Measurements from ENCODE around the gene TNFRSF4.
"Not testable (repeated sequence)": the region's sequence is repeated elsewhere in the genome, so short reads cannot be mapped to it uniquely, and the experiment has no call there.

The TNFRSF4 gene

DNA sequence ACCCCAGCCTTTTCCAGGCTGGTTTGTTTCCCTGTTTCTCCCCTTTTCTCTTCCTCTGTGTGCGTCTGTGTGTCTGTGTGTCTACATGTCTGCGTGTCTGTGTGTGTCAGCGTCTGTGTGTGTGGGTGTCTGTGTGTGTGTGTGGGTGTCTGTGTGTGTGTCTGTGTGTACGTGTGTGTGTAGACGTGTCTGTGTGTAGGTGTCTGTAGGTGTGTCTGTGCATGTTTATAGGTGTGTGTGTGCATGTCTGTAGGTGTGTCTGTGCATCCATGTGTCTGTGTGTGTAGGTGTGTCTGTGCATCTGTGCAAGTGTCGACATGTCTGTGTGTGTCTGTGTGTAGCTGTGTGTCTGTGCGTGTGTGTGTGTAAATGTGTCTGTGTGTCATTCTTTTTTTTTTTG, 37.0 kb downstream of the TNFRSF4 start:
- Histone ChIP-seq H3K4me1 (ENCODE audit: control insufficient read depth, insufficient read depth, low read length, unreplicated experiment) (peaks cover 2% of the 10 kb centered on the region), H2AFZ (ENCODE audit: low read length, unreplicated experiment) (no peak overlapping the region), H3K27me3 (ENCODE audit: insufficient read depth, low read length) (peaks cover 48% of the 10 kb centered on the region), H3K4me3 (ENCODE audit: low read depth, low read length) (no peak overlapping the region), H3K27ac (ENCODE audit: low read depth, low read length) (no peak overlapping the region), H3K36me3 (ENCODE audit: insufficient read depth, low read length) (no peaks in the 10 kb centered on the region), H3K79me2 (ENCODE audit: control insufficient read depth, insufficient read depth, low read length, unreplicated experiment) (no peaks in the 10 kb centered on the region)

DNA sequence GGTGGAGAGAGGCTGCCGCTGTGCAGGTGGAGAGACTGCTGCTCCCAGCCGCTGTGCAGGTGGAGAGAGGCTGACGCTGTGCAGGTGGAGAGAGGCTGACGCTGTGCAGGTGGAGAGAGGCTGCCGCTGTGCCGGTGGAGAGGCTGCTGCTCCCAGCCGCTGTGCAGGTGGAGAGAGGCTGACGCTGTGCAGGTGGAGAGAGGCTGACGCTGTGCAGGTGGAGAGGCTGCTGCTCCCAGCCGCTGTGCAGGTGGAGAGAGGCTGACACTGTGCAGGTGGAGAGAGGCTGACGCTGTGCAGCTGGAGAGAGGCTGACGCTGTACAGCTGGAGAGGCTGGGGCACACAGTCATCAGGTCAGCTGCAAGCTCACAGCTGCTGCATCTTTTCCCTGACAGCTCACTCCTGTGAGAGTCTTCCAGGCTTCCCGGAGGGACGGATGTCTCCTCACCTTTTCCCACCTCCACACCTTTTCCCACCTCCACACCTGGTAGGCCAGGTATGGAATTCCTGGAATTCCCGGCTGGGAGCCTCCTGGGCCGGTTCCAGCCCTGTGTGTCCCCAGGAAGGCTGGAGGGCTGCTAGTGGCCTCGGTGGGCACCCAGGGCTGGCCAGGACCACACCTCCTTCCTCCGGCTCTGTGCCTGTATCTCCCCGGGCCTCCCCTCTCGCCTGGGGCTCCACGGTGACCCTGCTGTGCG, 37.7 kb downstream of the TNFRSF4 start:
- not testable (repeated sequence) for H3K27ac ChIP-seq (ENCODE audit: low read depth, low read length); H2AFZ ChIP-seq (ENCODE audit: low read length, unreplicated experiment); H3K79me2 ChIP-seq (ENCODE audit: control insufficient read depth, insufficient read depth, low read length, unreplicated experiment); H3K4me3 ChIP-seq (ENCODE audit: low read depth, low read length); H3K36me3 ChIP-seq (ENCODE audit: insufficient read depth, low read length); H3K4me1 ChIP-seq (ENCODE audit: control insufficient read depth, insufficient read depth, low read length, unreplicated experiment)
- peaks cover 55% of the 10 kb centered on the region for H3K27me3 ChIP-seq (ENCODE audit: insufficient read depth, low read length)

DNA sequence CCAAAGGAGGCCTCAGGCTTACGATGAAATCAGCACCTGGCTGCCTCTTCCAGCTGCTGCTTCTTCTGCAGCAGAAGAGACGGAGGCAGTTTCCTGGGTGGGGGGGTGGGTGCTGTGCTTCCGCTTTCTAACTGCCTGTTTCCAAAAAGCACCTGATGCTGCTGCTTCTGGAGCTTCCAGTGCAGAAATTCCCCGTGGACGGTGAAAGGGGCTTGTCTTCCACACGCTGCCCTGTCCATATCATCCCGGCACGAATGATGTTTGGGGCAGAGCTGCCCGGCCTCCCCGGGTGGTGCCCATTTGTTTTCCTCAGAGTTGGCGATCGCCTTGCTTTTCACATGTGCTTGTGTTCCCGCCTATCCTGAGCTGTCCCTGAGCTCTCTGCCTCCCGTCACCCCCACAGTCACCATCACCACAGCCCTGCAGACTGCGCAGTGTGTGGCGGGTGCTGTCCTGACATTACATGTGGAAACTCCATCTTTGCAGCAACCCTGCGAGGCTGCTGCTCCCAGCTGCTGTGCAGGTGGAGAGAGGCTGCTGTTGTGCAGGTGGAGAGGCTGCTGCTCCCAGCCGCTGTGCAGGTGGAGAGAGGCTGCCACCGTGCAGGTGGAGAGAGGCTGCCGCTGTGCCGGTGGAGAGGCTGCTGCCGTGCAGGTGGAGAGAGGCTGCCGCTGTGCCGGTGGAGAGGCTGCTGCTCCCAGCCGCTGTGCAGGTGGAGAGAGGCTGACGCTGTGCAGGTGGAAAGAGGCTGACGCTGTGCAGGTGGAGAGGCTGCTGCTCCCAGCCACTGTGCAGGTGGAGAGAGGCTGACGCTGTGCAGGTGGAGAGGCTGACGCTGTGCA, 38.5 kb downstream of the TNFRSF4 start:
- Histone ChIP-seq H3K27me3 (ENCODE audit: insufficient read depth, low read length) (peaks cover 63% of the 10 kb centered on the region), H3K36me3 (ENCODE audit: insufficient read depth, low read length) (no peaks in the 10 kb centered on the region), H2AFZ (ENCODE audit: low read length, unreplicated experiment) (no peak overlapping the region), H3K79me2 (ENCODE audit: control insufficient read depth, insufficient read depth, low read length, unreplicated experiment) (no peaks in the 10 kb centered on the region), H3K4me3 (ENCODE audit: low read depth, low read length) (no peak overlapping the region), H3K4me1 (ENCODE audit: control insufficient read depth, insufficient read depth, low read length, unreplicated experiment) (peaks cover 2% of the 10 kb centered on the region), H3K27ac (ENCODE audit: low read depth, low read length) (no peak overlapping the region)

DNA sequence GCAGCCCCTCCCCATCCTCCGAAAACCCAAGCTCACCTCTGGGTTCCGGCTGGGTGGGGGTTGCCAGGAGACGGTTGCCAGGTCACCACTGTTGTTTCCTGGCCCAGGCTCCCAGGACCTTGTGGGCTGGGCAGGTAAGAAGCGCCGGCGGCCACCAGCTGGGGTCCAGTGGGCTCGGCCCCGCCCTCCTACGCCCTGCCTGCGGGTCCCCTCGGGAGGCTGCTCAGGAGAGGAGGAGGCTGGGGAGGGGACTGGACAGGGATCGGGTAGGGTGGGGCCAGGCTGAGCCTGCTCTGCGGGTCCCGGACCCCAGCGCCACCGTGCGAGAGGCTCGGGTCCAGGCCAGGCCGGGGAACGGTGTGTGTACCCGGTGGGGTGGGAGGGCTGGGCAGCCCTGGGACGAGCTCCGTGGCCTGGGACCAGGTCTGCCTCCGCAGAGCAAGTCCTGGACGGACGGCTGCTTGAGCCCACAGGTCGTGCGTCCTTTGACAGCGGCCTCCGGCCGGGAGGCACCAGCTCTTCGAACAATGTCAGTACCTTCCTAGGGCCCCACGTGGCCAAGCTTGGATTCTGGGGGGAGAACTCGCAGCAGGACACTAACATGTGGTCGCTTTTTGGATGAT, 40.0 kb downstream of the TNFRSF4 start, which contains the start of gene TTLL10:
TSS of gene TTLL10 (plus strand) at position 88 of the 623 bp plus-strand sequence. CDS start 5,336 bp downstream, outside the sequence.
- Histone ChIP-seq H3K79me2 (ENCODE audit: control insufficient read depth, insufficient read depth, low read length, unreplicated experiment) (no peaks in the 10 kb centered on the region), H3K27ac (ENCODE audit: low read depth, low read length) (no peak within 1 kb of the TSS), H3K36me3 (ENCODE audit: insufficient read depth, low read length) (no peaks in the 10 kb centered on the region), H2AFZ (ENCODE audit: low read length, unreplicated experiment) (no peak within 1 kb of the TSS), H3K4me3 (ENCODE audit: low read depth, low read length) (no peak within 1 kb of the TSS), H3K27me3 (ENCODE audit: insufficient read depth, low read length) (peaks cover 78% of the 10 kb centered on the region), H3K4me1 (ENCODE audit: control insufficient read depth, insufficient read depth, low read length, unreplicated experiment) (peaks cover 2% of the 10 kb centered on the region)

DNA sequence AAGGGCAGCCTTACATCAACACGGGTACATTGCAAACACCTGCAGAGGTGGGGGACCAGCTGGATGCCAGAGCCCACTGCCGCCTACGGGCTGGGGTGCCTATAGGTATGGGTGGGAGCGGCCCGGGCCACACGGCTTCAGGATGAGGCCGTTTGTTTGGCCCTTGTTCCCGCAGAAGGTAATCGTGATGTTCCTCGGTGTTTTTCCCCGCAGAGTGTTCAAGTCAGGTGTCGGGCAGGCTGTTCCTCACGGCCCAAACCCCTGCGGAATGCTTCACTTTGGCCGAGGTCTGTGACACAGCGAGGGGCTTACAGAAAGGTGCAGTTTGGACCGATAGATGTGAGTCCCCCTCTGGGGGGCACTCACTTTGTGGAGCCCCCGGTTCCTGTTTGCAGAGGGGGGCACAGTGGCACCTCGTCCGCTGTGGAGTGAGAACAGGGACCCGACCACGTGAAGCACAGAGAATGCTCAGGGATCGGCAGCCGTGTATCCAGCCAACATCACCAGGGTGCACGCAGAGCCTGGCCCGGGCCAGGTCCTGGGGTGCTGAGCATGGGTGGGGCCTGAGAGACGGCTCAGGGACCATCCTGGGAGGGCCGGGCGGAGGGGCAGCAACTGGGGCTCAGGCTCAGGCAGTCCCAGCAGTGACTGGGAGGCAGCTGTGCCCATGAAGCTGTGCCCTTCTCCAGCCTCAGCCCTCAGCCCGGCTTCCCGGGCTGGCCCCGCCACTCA, 40.7 kb downstream of the TNFRSF4 start:
- no peaks in the 10 kb centered on the region for H3K79me2 ChIP-seq (ENCODE audit: control insufficient read depth, insufficient read depth, low read length, unreplicated experiment)
- H2AFZ ChIP-seq (ENCODE audit: low read length, unreplicated experiment): no peak overlapping the region
- peaks cover 2% of the 10 kb centered on the region for H3K4me1 ChIP-seq (ENCODE audit: control insufficient read depth, insufficient read depth, low read length, unreplicated experiment)
- H3K27me3 ChIP-seq (ENCODE audit: insufficient read depth, low read length): peaks cover 84% of the 10 kb centered on the region
- no peak overlapping the region for H3K4me3 ChIP-seq (ENCODE audit: low read depth, low read length)
- no peak overlapping the region for H3K27ac ChIP-seq (ENCODE audit: low read depth, low read length)
- no peaks in the 10 kb centered on the region for H3K36me3 ChIP-seq (ENCODE audit: insufficient read depth, low read length)

DNA sequence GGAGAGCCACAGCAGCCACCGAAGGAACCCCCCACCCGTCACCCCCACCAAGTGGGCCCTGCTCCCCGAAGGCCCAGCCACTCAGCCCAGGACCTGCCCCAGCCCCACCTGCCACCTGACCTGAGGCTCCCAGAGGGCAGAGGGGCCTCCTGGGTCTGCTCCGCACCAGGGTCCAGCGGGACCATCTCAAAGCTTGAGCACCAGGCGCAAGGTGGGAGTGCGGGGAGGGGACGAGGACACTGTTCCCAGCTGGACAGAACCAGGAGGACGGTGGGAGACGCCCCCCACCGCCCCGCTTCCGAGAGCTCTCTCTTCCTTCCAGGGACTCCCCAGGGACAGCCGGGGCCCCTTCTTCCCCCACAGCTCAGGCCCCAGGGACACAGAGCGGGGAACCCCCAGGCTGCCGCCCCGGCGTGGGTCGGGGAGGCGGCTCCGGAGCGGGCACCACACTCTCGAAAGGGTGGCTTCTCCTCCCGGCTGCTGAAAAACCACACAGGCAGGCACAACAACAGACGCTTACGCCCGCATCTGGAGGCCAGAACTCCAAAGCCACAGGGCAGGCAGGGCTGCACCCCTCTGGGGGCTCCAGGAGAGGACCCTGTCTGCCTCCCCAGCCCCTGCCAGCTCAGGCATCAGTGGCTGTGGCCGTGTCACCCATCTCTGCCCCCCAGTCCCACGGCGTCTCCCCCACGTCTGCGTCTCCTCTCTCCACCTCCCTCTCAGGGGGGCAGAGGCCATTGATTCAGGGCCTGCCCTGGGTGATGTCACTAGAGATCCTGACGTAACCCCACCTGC, 42.2 kb downstream of the TNFRSF4 start:
- H3K27ac ChIP-seq (ENCODE audit: low read depth, low read length): no peak overlapping the region
- no peaks in the 10 kb centered on the region for H3K79me2 ChIP-seq (ENCODE audit: control insufficient read depth, insufficient read depth, low read length, unreplicated experiment)
- peaks cover 2% of the 10 kb centered on the region for H3K4me1 ChIP-seq (ENCODE audit: control insufficient read depth, insufficient read depth, low read length, unreplicated experiment)
- H3K27me3 ChIP-seq (ENCODE audit: insufficient read depth, low read length): peaks cover 74% of the 10 kb centered on the region
- H3K36me3 ChIP-seq (ENCODE audit: insufficient read depth, low read length): no peaks in the 10 kb centered on the region
- H2AFZ ChIP-seq (ENCODE audit: low read length, unreplicated experiment): no peak overlapping the region
- no peak overlapping the region for H3K4me3 ChIP-seq (ENCODE audit: low read depth, low read length)

DNA sequence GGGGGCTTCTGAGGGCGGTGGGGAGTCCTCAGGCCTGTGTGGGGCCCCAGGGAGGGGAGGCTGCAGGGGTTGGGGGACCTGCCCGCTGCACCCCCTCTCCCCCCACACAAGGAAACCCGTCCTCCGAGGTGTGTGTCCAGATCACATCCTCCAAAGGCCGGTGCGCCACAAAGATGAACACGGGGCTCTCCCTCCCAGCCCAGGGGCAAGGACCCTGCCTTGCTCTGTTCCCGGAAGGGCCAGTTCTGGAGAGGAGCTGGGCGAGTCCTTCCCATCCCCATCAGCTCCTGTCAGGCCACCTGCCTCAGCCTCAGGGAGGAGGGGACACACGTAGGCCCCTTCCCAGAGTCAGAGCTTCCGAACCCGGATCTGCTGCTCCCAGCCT, 42.8 kb downstream of the TNFRSF4 start:
- Histone ChIP-seq H3K36me3 (ENCODE audit: insufficient read depth, low read length) (no peaks in the 10 kb centered on the region), H3K4me3 (ENCODE audit: low read depth, low read length) (no peak overlapping the region), H3K4me1 (ENCODE audit: control insufficient read depth, insufficient read depth, low read length, unreplicated experiment) (peaks cover 2% of the 10 kb centered on the region), H3K79me2 (ENCODE audit: control insufficient read depth, insufficient read depth, low read length, unreplicated experiment) (no peaks in the 10 kb centered on the region), H3K27me3 (ENCODE audit: insufficient read depth, low read length) (peaks cover 68% of the 10 kb centered on the region), H3K27ac (ENCODE audit: low read depth, low read length) (no peak overlapping the region), H2AFZ (ENCODE audit: low read length, unreplicated experiment) (no peak overlapping the region)

DNA sequence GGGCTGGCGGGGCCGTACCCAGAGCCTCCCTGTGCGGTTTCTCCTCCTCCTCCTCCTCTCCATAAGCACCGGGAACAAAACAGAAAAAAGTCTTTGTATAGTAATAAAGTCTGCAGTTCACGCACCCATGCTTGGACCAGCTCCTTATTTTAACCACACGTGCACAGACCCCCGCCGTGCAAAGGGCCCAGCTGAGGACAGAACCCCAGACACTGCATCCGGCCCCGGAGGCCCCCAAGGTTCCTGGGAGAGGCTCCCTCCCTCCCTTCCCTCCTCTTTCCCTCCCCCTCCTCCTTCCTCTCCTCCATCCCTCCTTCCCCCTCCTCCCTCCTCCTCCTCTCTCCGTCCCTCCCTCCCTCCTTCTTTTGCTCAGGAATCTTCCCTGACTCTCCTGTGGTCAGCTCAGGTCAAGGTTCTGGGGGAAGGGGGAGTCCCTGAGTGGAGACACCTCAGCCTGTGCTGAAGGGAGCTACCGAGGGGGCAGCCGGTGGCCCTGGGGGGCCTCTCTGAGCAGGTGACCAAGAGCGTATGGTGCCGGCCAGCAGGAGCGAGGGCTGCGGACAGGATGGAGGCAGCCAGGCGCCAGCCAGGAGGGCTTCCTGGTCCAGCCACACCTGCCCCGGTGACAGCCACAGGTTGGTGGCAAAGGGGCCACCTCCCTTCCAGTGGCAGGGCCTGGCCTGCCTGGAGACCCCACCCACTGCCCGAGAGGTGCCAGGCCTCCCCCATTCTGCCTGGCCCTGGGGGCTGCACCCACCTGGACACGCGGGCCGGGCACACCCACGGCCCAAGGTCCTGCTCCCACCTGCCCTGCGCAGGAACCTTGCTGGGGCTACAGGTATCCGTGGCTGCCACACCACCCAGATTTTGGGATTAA, 43.5 kb downstream of the TNFRSF4 start:
- Histone ChIP-seq H3K4me1 (ENCODE audit: control insufficient read depth, insufficient read depth, low read length, unreplicated experiment) (peaks cover 2% of the 10 kb centered on the region), H2AFZ (ENCODE audit: low read length, unreplicated experiment) (no peak overlapping the region), H3K27ac (ENCODE audit: low read depth, low read length) (no peak overlapping the region), H3K4me3 (ENCODE audit: low read depth, low read length) (no peak overlapping the region), H3K36me3 (ENCODE audit: insufficient read depth, low read length) (no peaks in the 10 kb centered on the region), H3K27me3 (ENCODE audit: insufficient read depth, low read length) (peaks cover 62% of the 10 kb centered on the region), H3K79me2 (ENCODE audit: control insufficient read depth, insufficient read depth, low read length, unreplicated experiment) (no peaks in the 10 kb centered on the region)

DNA sequence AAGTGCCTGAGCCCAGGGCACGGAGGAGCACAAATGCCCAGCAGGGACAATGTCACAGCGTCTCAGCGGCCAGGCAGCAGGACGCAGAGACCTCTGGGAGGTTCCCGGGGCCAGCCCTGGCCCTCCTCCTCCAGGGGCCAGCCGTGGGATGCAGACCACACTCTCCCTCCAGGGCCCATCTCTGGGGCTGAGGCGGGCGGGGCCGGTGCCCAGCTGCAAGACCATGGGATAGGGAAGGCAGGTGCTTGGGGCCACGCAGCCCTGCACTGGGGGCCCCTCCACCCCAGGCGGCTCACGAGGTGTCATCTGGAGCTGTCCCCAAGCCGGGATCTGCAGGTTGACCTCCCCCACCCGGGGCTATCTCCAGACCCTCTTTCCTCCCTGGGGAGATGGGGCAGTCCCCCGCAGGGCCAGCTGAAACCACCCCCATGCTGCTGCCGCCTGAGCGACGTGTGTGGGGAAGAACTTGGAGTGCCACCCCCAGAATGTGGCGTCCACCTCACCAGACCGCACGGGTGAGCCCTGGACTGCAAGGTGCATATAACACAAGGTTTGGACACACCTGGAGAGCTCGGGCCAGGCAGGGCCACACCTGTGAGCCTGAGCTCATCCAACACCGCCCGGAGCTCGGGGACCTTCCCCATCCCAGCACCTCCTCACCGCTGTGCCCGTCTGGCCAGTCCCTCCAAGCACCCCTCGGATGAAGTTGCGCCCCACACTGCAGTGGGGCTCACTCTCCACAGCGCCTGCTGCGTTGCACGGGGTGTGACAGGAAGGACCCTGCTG, 44.3 kb downstream of the TNFRSF4 start:
- Histone ChIP-seq H3K27me3 (ENCODE audit: insufficient read depth, low read length) (peaks cover 61% of the 10 kb centered on the region), H3K27ac (ENCODE audit: low read depth, low read length) (no peak overlapping the region), H3K4me1 (ENCODE audit: control insufficient read depth, insufficient read depth, low read length, unreplicated experiment) (peaks cover 2% of the 10 kb centered on the region), H2AFZ (ENCODE audit: low read length, unreplicated experiment) (no peak overlapping the region), H3K79me2 (ENCODE audit: control insufficient read depth, insufficient read depth, low read length, unreplicated experiment) (no peaks in the 10 kb centered on the region), H3K36me3 (ENCODE audit: insufficient read depth, low read length) (no peaks in the 10 kb centered on the region), H3K4me3 (ENCODE audit: low read depth, low read length) (no peak overlapping the region)

All from ACC112 (cell line).